HG03135 (cell line): ENCODE data around the gene ATG7.
"Not testable (repeated sequence)": the region's sequence is repeated elsewhere in the genome, so short reads cannot be mapped to it uniquely, and the experiment has no call there.

Experiments
- ATAC-seq: cut with Tn5 transposase; IDR thresholded peaks from one replicate; pipeline ENCODE4 v1.9.1; 2021; ENCODE audit warnings: mild to moderate bottlenecking, moderate library complexity; ENCODE audit not compliant: unreplicated experiment

Gene ATG7

DNA sequence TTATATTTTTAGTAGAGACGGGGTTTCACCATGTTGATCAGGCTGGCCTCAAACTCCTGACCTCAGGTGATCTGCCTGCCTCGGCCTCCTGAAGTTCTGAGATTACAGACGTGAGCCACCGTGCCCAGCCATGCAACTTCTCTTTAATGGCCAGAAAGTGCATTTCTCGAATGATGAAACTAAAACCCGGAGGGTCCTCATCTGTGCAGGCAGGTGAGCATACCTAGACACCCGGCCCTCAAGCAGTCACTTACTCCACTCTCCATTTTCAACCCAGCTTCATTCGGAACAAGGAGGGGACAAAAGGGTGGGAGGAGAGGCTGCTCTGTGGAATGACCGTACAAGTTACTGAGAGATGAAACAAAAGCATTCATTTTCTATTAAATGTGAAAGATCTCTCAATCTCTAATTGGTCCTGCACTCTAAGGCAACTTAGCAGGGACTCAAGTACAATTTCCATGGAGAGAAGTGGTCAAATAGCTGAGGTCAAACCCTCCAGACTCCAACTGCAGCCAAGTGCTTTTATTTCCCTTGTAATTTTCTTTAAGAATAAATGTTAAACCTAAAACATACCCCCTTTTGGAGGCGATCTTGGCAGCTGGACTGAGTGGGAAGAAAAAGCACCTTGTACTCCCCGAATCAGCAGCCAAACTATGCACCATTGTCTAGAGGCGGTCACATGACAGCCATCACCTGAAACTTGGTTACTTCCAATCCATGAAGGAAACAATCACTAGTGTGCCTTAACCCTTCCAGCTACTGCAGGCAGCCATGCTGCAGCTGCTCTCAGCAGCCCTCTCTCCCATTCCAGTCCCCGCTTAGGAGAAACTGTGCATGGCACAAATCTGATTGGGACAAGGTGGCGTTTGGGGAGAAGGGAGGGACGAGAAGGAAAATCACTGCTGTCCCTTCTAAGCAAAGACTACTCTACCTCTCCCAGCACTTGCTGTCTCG, 309.3 kb downstream of the ATG7 start:
- no peak for ATAC-seq

DNA sequence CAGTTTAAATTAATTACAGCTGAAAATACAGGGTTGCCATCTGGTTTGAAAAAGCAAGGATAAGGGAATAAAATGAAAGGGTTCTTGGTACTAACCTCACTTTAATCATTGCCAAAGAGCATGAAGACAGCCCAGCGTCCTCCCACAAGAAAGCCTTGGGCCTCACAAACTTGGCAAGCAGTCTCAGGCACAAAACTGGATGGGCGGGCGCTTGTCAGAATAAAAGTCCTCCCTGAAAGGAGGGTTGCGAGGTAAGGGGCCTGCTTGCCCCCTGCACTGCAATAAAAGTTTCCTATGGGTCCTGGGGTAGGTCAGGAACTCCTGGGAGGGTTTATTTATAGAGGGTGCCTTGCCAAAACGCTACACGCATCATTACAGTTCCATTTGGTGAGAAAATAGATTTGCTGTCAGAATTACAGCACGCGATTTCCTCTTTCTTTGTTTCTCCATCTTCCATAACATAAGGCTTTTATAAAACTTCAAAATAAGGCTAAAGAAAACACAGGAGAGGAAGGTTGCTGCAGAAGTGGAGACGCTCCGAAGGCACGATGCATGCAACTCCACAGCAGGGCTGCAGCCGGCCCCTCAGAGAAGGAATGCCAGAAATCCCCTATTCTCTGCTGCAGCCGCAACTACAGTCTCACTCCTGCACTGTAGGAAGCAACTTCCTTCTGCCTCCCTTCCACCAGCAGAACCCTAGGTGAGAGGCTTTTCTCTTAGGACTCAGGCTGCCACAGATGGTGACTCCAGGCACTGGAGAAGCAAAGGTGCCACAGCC, 310.2 kb downstream of the ATG7 start:
- no peak for ATAC-seq

DNA sequence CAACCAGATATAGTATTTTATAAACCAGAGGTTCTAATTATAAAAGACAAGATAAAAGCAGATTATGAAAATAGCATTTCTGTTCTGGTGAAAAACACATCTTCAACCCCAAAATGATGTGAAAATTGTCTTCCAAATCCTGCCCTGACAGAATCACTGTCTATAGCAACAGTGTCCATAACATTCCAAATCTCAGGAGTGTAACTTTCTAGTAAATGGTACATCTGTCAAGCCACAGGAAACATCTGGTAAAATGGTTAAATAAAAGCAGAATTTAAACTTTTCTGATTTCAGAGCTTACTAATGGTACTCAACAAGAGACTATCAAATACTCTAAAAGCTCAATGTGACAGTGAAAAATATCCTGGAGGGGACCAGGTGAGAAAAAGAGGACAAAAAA, 311.0 kb downstream of the ATG7 start:
- no peak for ATAC-seq

DNA sequence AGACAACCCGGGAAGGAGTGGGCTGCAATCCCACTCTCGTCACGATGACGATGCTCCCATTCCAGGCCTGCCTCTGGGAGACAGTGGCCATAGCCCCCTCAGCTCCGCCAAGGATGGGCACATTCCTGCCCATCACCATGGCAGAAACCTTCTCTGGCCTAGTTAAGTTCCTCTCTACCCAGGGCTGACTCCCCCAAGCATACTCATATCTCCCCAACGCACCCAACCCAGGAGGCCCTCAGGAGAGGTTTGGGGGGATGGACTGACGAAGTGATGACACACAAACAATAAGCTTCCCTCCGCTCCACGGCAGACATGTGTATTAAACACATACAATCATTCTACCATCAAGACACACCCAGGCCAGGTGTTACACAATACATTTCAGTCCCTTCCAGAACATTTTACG, 311.4 kb downstream of the ATG7 start:
- ATAC-seq: no peak

DNA sequence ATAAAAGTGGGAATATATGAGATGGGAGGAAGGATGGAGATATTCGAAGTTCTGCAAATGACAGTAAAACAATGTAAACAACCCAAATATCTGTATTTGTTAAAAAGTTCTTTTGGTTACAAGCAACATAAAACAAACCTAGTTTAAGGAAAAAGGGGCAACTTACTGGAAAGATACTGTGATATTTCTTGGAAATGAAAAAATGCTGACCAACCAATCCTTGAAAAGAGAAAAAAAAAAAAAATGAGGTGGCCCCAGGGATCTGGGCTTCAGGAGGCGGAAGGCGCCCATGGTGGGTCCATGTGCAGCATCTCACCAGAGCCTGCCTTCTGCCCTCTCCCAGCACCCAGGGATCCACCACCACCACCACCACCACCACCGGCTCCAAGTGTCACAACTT, 312.4 kb downstream of the ATG7 start:
- no peak for ATAC-seq

DNA sequence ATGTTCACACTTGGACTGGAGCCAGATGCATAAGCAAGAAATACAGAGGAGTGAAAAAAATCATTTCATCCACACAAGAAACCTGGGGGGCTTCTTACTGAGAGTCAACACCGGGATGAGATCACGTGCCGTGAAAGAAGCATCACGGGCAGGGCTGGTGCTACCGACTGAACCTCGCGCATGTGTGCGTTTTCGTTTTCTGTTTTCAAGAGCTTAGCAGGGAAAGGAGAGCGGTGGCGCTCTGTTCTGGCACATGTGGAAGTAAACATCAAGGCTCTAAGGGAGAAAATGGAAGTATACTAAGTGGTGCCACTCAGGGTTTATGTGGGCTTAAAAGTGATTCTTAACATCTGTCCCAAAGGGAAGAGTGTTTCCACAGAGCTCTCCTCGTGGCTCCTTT, 315.6 kb downstream of the ATG7 start:
- ATAC-seq: no peak

DNA sequence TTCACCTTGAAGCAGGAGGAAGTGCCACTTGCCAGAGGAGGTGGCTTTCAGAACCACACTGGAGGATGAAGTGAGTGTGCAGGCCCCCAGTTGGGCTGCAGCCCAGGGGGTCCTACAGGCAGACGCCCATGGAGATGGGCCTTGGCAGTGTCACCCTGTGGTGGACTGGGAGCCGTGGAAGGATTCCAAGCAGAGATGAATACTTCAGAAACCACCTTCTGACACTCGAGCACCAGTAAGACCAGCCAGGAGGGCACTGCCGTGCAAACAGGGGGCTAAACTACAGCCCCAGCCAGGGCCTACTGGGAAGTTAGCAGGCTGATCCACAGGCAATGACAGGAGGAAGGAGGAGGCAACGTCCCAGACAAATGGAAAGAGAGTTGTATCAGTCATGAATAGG, 316.1 kb downstream of the ATG7 start:
- no peak for ATAC-seq

DNA sequence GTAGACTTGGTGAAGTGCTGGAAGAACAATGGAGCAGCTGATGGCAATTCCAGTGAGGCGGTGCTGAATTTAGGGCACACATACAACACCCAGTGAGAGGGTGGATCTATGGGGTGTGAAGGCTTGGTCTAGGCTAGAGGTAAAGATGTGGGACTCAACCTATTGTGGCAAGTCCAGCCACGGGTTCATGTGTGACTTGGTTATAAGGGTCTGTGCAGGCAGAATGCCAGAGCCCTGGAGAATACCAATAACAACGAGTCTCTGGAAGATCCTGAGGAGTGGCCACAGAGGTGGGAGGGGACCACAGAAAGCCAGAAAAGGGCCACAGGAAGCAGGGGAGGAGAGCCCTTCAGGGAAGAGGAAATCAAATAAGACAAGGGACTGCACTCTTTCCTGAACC, 316.6 kb downstream of the ATG7 start:
- ATAC-seq: no peak

DNA sequence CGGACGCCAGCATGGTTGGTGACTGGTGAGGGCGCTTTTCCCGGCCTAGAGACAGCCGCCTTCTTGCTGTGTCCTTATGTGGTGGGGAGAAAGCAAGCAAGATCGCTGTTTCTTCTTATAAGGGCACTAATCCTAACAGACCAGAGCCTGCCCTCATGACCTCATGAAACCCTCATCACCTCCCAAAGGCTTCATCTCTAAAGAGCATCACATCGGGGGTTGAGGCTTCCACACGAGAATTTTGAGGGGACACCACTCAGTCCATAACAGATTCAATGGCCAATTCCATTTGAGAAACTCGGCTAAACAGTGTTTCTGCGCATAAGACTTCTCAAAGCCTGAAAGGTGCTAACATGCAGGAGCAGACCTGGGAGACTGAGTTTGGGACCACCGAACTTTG, 317.5 kb downstream of the ATG7 start:
- no peak for ATAC-seq

DNA sequence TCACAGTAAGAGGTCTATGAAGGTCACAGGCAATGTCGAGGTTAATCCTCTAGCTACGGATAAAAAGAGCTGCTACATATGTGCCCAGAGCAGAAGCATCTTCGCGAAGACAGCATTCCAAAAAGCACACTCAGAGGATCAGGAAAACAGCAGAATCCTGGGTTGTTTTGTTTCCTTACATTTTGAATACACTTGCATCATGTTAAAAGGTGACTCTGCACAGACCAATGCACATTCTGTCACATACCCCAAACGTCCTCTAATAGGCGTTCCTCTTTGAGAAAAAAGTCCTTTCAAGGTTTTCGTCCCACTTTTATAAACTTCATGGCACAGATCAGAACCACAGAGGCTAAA, 318.8 kb downstream of the ATG7 start:
- ATAC-seq: no peak

DNA sequence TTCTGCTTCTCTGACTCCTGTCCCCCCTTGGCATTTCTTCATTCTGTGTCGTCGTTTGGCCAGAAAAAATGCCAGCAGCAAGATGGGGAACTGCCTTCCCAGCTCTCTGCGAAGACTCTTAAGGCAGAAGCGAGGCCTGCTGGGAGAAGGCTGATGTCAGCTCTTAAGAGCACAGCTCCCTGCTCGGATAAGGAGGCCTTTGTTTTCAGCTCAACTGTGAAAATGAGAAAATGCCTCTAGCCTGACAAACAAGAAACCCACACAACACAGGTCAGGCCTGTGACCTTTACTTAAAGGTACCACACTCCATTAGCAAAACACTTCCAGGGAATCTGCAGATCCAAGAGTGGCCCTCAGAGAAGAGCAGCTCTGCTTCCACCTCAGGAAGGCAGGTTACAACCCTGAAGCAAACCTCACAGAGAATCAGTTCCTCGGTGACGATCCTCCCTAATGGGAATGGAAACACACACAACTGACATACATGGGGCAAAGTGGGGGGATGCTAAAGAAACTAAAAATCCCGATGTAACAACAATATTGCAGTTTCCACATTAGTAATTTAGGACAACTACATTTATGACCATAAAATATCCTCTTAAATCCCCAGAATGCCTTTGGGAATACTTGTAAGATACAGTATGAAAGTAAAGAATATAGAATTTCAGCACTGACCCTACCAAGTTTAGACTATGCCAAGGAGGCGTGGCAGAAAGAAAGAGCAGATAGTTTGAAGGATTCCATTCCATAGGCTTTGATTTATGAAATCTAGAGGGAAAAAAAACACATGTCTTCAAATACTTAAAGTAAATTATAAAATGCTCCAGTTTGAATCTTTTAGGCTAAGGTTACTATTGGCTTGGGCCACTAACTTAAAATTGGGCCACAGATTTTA, 319.4 kb downstream of the ATG7 start:
- ATAC-seq: no peak

DNA sequence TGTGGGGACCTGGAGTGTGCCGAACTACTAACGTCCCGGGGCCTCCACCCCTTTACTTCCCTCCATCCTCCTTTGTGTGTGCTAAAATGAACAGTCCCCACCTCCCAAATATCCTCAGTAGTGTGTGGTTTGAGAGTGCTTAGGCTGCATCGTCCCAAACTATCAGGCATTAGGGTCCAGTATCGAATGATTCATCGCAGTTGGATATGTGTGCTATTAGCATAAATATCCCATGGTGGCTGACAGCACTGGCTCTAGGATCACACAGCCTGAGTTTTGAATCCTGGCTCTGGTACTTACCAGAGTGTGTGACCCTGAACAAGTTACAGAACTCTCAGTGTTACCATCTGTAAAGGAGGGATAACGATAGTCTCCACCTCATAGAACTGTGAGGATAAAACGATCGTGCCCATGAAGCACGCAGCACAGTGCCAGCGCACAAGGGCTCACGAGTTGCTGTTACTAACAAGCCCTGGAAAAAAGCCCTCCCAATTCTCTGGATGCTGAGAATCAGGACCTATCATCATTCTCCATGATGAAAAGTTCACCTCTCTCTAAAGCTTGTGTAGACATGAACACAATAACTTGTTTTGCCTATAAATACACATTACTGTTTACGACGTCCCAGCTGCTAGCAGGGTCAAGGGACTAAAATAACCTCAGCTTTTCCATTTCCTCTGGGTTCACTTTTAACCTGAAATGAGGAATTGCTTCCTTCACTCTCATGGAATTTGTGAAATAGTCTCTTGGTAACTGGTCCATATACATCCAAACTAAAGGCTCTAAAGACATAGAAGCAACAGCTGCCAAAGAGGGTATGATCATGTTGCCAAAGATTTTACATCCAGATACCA, 320.5 kb downstream of the ATG7 start:
- no peak for ATAC-seq

DNA sequence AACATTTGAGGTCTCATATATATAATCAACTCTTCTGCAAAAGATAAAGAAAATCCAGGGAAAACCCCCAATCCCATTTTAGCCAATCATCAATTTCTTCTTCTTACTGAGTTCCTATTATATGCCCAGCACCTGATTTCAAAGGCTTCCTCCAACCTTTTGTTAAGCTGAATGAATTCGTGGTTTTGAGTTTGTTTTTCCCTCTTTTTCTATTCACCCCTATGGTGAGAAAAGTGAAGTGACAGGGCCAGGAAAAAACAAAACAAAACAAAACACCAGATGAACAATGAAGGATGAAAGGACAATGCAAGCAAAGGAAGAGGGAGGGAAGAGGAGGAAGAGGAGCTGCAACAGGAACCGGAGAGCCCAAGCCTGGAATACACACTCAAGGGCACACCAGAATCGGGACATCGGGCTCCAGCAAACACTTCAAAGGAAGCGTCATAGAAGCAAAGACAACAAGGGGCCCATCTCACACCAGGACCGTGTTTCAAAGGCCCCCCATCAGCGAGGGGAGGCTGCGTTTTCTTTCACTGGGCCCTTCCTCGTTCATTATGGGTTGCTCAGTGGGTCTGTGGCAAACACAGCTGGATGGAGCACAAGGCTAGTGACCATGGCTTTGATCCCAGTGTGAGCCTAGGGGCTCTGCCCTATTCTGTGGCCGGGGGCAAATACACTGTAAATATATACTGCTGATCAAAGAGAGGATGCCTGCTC, 321.3 kb downstream of the ATG7 start:
- no peak for ATAC-seq

DNA sequence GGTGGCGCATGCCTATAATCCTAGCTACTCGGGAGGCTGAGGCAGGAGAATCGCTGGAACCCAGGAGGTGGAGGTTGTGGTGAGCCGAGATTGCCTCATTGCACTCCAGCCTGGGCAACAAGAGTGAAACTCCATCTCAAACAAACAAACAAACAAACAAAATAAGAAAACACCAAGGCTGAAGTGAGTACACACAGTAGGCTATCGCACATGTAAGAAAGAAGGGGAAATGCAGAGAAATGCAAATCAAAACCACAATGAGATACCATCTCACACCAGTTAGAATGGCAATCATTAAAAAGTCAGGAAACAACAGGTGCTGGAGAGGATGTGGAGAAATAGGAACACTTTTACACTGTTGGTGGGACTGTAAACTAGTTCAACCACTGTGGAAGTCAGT, 322.8 kb downstream of the ATG7 start:
- ATAC-seq: not testable (repeated sequence)

DNA sequence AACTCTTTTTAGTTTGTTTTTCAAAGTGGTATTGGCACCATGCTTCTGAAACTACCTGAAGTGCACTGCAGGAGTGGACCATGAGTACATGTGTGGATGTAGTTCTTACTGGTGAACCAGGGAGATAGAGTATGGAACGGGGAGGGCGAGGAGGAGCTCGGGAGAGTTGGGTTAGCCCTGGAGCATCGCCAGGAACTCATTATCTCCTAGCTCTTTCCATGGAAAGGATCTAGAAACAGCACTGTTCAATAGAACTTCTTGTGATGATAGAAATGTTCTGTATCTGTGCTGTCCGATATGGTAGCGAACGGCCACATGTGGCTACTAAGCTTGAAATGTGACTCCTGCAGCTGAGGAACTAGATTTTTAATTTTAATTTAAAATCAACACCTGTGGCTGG, 324.2 kb downstream of the ATG7 start:
- ATAC-seq: no peak

DNA sequence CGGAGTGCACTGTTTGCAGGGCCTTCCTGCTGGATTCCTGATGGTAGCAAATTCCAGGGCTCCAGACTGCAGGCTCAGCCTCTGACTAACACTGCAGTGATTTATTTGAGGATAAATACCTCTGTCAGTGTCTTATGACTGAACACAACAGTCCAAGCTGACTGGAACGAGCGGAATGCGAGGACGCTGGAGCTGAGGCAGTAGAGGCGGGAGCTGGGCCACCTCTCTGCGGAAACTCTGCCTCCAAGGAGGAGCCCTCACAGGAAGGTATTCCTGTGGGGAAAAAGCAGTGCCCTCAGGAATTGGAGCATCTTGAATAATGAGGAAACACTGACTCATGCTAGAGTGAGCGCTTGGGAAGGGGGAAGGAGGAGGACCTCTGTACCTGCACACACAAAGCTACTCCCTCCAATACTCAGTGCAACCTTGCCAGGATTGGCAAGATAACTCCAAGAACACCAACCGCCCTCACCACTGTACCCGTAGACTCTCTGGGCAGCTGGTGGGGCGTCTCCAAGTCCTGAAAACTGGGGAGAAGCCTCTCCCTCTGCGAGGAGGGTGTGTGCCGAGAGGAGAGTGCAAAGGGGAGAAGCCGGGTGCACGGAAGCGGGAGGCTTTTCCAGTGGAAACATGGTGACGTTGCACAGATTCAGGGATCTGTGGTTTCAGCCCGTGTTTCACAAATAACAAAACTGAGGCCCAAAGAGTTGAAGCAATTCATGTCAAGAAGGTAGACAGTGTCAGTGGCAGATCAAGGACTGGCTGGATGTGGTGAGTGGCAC, 328.5 kb downstream of the ATG7 start:
- ATAC-seq: no peak

DNA sequence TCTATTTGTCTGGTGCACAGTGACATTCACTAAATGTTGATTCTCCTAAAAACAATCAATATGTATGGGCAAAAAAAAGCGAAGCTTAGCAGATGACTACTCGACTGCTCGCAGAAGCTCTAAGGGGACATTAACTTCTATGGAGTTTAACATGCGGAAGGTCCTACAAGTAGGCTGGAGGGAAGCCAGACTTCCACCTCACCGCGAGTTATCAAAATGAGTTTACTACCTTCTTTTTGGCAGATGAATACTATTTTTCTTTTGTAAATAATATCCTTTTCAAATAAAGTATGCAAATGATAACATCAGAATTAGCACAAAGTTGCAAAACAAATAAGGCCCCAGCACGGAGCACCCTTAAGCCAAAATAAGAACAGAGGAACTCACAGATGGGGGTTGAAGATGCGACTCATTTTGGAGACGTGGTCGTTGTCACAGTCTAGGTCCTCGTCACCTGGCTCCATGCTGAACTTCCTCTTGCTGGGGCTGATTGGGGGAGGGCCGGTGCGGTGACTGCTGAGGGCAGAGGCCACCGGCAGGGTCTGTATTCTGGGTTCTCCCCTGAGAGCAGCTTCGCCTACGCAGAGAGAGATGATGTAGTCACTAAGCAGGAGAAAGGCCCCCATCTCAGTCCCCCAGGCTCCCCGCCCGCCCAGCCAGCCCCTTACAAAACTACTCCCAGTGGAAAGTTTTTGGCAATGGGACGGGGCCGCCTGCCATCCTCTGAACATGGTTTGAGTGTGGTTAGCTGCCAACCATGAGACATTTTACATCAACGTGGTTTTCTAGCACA, 329.4 kb downstream of the ATG7 start:
- peak; percentile 95 for ATAC-seq

DNA sequence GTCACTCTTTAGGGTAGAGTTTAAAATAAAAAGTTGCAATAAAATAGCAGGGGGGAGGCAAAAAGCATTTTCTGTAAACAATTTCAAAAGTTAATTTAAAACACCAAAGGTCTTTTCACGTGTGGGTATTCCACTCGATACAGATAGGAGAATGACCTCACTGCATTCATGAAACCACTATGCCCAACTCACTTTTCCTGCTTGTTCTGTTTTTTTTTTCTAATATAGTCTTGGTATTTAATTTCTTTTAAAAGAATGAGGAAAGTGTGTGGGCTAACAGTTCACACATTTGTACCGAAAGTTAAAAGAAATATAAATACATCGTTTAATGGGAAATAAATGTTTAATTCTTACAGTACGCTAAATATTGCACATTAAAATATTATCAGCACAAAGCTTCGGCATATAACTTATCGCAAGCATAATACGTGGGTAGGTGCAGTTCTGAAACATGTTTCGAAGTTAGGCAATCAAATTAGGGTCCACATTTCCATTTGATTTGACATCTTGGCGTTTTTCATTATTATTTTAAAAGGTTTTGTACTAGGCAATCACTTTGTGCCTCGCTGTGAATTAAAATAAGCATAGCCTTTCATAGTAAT, 330.1 kb downstream of the ATG7 start:
- no peak for ATAC-seq
